A549 (cell line): ENCODE results near the gene ZKSCAN1.

Experiments
- HDAC2 ChIP-seq: fragments of 200-600 bp; sonication (generic); IDR thresholded peaks from 2 replicates; pipeline ENCODE4 v1.6.1; 2016
- KDM5A ChIP-seq: fragments of 200-600 bp; sonication (generic); IDR thresholded peaks from 2 replicates; pipeline ENCODE4 v1.6.1; 2016; ENCODE audit warnings: antibody characterized with exemption, mild to moderate bottlenecking
- MAZ ChIP-seq: fragments of 150-350 bp; IDR thresholded peaks from 2 replicates; pipeline ENCODE4 v1.6.1; 2014; ENCODE audit warnings: antibody characterized with exemption, low read depth, low read length, borderline replicate concordance
- POLR2A ChIP-seq: IDR thresholded peaks from 2 replicates; pipeline ENCODE4 v1.6.1; 2012; ENCODE audit warnings: mild to moderate bottlenecking, low read length
- RCOR1 ChIP-seq: fragments of 150-350 bp; IDR thresholded peaks from 2 replicates; pipeline ENCODE4 v1.6.1; 2014; ENCODE audit warnings: antibody characterized with exemption, low read length, low read depth
- SREBF2 ChIP-seq: fragments of 450-650 bp; IDR thresholded peaks from 2 replicates; pipeline ENCODE4 v1.6.1; 2014; ENCODE audit warnings: mild to moderate bottlenecking, moderate library complexity
- TP53 ChIP-seq: fragments of 250-450 bp; sonication (Bioruptor Pico); IDR thresholded peaks from 2 replicates; pipeline ENCODE4 v1.5.0; 2021; ENCODE audit warnings: mild to moderate bottlenecking, moderate library complexity
- TF ChIP-seq, protein P1 (sequence below): fragments of >200 bp; sonication (Bioruptor Twin); formaldehyde crosslinking; IDR thresholded peaks from 3 replicates; pipeline ENCODE4 v1.5.1; 2016
- TF ChIP-seq, protein P2 (sequence below): fragments of 150-350 bp; IDR thresholded peaks from 2 replicates; pipeline ENCODE4 v1.6.1; 2014; ENCODE audit warnings: low read depth, mild to moderate bottlenecking, low read length
- TF ChIP-seq, protein P3 (sequence below): IDR thresholded peaks from 2 replicates; pipeline ENCODE4 v1.6.1; 2012
- TF ChIP-seq, protein P4 (sequence below): IDR thresholded peaks from 2 replicates; pipeline ENCODE4 v1.6.1; 2012

DNA sequence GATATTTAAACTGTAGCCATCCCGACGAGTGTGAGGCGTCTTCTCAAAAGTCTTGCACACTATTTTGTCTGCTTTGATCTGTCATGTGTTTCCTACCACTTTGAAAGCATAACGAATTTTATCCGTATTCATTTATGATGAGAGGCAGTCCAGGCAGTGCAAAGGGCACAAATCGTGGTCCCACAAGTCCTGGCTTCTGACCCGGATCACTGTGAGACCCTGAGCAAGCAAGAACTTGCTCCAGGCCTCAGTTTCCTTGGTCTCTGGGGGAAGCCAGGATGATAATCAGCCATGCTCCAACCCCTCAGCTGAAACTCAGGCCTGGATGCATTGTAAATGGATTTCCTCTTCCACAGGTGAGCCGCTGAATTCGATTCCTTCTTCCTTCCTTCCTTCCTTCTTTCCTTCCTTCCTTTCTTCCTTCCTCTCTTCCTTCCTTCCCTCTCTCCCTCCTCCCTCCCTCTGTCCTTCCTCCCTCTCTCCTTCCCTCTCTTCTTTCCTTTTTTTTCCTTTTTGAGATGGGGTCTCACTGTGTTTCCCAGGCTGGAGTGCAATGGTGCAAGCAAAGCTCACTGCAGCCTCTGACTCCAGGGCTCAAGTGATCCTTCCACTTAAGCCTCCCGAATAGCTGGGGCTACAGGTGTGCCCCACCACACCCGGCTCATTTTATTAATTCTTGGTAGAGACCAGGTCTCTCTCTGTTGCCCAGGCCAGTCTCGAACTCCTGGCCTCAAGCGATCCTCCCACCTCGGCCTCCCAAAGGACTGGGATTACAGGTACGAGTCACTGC, 18.4 kb upstream of the ZKSCAN1 start:
- TF ChIP-seq, protein P1, sequence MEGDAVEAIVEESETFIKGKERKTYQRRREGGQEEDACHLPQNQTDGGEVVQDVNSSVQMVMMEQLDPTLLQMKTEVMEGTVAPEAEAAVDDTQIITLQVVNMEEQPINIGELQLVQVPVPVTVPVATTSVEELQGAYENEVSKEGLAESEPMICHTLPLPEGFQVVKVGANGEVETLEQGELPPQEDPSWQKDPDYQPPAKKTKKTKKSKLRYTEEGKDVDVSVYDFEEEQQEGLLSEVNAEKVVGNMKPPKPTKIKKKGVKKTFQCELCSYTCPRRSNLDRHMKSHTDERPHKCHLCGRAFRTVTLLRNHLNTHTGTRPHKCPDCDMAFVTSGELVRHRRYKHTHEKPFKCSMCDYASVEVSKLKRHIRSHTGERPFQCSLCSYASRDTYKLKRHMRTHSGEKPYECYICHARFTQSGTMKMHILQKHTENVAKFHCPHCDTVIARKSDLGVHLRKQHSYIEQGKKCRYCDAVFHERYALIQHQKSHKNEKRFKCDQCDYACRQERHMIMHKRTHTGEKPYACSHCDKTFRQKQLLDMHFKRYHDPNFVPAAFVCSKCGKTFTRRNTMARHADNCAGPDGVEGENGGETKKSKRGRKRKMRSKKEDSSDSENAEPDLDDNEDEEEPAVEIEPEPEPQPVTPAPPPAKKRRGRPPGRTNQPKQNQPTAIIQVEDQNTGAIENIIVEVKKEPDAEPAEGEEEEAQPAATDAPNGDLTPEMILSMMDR, result no peak
- no peak for TF ChIP-seq HDAC2
- no peak for TF ChIP-seq MAZ
- TF ChIP-seq SREBF2, result no peak
- TF ChIP-seq TP53, result no peak
- no peak for TF ChIP-seq RCOR1
- TF ChIP-seq POLR2A, result no peak
- TF ChIP-seq KDM5A, result no peak
- TF ChIP-seq, protein P2, sequence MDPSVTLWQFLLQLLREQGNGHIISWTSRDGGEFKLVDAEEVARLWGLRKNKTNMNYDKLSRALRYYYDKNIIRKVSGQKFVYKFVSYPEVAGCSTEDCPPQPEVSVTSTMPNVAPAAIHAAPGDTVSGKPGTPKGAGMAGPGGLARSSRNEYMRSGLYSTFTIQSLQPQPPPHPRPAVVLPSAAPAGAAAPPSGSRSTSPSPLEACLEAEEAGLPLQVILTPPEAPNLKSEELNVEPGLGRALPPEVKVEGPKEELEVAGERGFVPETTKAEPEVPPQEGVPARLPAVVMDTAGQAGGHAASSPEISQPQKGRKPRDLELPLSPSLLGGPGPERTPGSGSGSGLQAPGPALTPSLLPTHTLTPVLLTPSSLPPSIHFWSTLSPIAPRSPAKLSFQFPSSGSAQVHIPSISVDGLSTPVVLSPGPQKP, result no peak
- TF ChIP-seq, protein P3, sequence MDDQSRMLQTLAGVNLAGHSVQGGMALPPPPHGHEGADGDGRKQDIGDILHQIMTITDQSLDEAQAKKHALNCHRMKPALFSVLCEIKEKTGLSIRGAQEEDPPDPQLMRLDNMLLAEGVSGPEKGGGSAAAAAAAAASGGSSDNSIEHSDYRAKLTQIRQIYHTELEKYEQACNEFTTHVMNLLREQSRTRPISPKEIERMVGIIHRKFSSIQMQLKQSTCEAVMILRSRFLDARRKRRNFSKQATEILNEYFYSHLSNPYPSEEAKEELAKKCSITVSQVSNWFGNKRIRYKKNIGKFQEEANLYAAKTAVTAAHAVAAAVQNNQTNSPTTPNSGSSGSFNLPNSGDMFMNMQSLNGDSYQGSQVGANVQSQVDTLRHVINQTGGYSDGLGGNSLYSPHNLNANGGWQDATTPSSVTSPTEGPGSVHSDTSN, result no peak
- TF ChIP-seq, protein P4, sequence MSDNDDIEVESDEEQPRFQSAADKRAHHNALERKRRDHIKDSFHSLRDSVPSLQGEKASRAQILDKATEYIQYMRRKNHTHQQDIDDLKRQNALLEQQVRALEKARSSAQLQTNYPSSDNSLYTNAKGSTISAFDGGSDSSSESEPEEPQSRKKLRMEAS, result no peak
